ENCODE results near the gene FAM83D.

The FAM83D gene

DNA sequence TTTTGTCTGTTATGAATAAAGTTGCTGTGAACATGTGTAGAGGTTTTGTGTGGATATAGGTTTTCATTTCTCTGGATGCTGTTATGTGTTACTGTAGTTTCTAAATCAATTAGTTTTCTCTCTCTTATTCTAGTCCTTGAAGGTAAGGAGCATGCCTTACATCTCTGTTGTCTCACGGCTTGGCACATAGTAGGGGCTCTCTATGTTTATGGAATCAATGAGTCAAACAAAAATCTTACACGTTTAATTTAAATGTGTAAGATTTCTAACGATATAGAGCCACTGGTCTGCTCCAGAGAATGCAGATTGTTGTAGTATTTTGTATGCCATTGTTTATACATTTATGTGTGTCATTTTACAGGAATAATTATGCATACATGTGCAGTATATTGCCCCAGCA is 20.6 kb downstream of the FAM83D start:
- Histone ChIP-seq H3K4me3 (ENCODE audit: severe bottlenecking) (no peak overlapping the region), H3K4me1 (ENCODE audit: insufficient read depth, poor library complexity, severe bottlenecking) (no peaks in the 10 kb centered on the region), H3K27ac (ENCODE audit: poor library complexity, severe bottlenecking) (no peak overlapping the region), H3K27me3 (ENCODE audit: insufficient read depth, poor library complexity, severe bottlenecking) (no peaks in the 10 kb centered on the region), H3K36me3 (ENCODE audit: low read depth) (peaks cover 98% of the 10 kb centered on the region), H3K9me3 (ENCODE audit: severe bottlenecking) (no peaks in the 10 kb centered on the region)
- TF ChIP-seq, protein P1, sequence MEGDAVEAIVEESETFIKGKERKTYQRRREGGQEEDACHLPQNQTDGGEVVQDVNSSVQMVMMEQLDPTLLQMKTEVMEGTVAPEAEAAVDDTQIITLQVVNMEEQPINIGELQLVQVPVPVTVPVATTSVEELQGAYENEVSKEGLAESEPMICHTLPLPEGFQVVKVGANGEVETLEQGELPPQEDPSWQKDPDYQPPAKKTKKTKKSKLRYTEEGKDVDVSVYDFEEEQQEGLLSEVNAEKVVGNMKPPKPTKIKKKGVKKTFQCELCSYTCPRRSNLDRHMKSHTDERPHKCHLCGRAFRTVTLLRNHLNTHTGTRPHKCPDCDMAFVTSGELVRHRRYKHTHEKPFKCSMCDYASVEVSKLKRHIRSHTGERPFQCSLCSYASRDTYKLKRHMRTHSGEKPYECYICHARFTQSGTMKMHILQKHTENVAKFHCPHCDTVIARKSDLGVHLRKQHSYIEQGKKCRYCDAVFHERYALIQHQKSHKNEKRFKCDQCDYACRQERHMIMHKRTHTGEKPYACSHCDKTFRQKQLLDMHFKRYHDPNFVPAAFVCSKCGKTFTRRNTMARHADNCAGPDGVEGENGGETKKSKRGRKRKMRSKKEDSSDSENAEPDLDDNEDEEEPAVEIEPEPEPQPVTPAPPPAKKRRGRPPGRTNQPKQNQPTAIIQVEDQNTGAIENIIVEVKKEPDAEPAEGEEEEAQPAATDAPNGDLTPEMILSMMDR (IDR thresholded peaks at IDR 0.05; ENCODE audit: poor library complexity, severe bottlenecking) = no peak
- DNase-seq (ENCODE audit: low spot score) = no peak
- no peak for ATAC-seq (ENCODE audit: low read depth)

DNA sequence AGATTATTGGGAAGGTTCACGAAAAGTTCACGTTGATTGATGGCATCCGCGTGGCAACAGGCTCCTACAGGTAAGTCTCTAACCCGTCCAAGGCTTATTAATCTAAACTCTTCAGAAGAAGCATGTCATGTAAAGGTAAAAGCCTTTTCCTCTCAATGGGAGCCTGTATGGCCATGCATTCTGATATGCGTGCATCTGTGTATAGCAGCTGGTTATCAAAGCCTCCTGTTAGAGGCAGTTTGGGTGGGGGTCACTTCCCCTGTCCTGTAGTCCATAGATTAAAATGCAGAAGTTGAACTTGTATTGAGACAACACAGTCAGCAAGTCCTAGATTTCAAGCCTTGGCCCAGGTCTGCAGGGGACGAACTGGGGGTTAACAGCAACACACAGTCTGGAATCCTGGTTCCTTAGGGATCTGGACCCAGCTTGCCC is 21.7 kb downstream of the FAM83D start:
- Histone ChIP-seq H3K9me3 (ENCODE audit: severe bottlenecking) (no peaks in the 10 kb centered on the region), H3K36me3 (ENCODE audit: low read depth) (peaks cover 98% of the 10 kb centered on the region), H3K27me3 (ENCODE audit: insufficient read depth, poor library complexity, severe bottlenecking) (no peaks in the 10 kb centered on the region), H3K27ac (ENCODE audit: poor library complexity, severe bottlenecking) (no peak overlapping the region), H3K4me1 (ENCODE audit: insufficient read depth, poor library complexity, severe bottlenecking) (no peaks in the 10 kb centered on the region), H3K4me3 (ENCODE audit: severe bottlenecking) (no peak overlapping the region)
- ATAC-seq (ENCODE audit: low read depth) = no peak
- DNase-seq (ENCODE audit: low spot score) = no peak
- TF ChIP-seq, protein P1 (IDR thresholded peaks at IDR 0.05; ENCODE audit: poor library complexity, severe bottlenecking) = no peak

- H3K27ac ChIP-seq (ENCODE audit: poor library complexity, severe bottlenecking) = no peak overlapping the region
- peaks cover 94% of the 10 kb centered on the region for H3K36me3 ChIP-seq (ENCODE audit: low read depth)
- no peak overlapping the region for H3K4me3 ChIP-seq (ENCODE audit: severe bottlenecking)
- H3K9me3 ChIP-seq (ENCODE audit: severe bottlenecking) = no peaks in the 10 kb centered on the region
- ATAC-seq (ENCODE audit: low read depth) (no peak), DNase-seq (ENCODE audit: low spot score) (no peak)
- TF ChIP-seq, protein P1 (IDR thresholded peaks at IDR 0.05; ENCODE audit: poor library complexity, severe bottlenecking) = no peak
- no peaks in the 10 kb centered on the region for H3K27me3 ChIP-seq (ENCODE audit: insufficient read depth, poor library complexity, severe bottlenecking)
- H3K4me1 ChIP-seq (ENCODE audit: insufficient read depth, poor library complexity, severe bottlenecking) = no peaks in the 10 kb centered on the region
Measured at GRCh38 chr20:38950254-38950653, 24.0 kb downstream of the FAM83D start.

DNA sequence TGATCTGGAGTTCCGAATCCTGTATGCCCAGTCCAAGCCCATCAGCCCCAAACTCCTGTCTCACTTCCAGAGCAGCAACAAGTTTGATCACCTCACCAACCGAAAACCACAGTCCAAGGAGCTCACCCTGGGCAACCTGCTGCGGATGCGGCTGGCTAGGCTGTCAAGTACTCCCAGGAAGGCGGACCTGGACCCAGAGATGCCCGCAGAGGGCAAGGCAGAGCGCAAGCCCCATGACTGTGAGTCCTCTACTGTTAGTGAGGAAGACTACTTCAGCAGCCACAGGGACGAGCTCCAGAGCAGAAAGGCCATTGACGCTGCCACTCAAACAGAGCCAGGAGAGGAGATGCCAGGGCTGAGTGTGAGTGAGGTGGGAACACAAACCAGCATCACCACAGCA is 25.4 kb downstream of the FAM83D start:
- Histone ChIP-seq H3K27ac (ENCODE audit: poor library complexity, severe bottlenecking) (no peak overlapping the region), H3K4me1 (ENCODE audit: insufficient read depth, poor library complexity, severe bottlenecking) (no peaks in the 10 kb centered on the region), H3K9me3 (ENCODE audit: severe bottlenecking) (no peaks in the 10 kb centered on the region), H3K4me3 (ENCODE audit: severe bottlenecking) (no peak overlapping the region), H3K27me3 (ENCODE audit: insufficient read depth, poor library complexity, severe bottlenecking) (no peaks in the 10 kb centered on the region), H3K36me3 (ENCODE audit: low read depth) (peaks cover 82% of the 10 kb centered on the region)
- TF ChIP-seq, protein P1 (IDR thresholded peaks at IDR 0.05; ENCODE audit: poor library complexity, severe bottlenecking) = no peak
- DNase-seq (ENCODE audit: low spot score) = no peak
- ATAC-seq (ENCODE audit: low read depth) = no peak

DNA sequence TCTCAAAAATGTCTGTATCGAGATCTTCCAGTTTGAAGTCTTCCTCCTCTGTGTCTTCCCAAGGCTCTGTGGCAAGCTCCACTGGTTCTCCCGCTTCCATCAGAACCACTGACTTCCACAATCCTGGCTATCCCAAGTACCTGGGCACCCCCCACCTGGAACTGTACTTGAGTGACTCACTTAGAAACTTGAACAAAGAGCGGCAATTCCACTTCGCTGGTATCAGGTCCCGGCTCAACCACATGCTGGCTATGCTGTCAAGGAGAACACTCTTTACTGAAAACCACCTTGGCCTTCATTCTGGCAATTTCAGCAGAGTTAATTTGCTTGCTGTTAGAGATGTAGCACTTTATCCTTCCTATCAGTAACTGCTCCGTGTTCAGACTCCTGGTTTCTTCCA is 25.9 kb downstream of the FAM83D start:
- ATAC-seq (ENCODE audit: low read depth) = no peak
- no peaks in the 10 kb centered on the region for H3K4me1 ChIP-seq (ENCODE audit: insufficient read depth, poor library complexity, severe bottlenecking)
- TF ChIP-seq, protein P1 (IDR thresholded peaks at IDR 0.05; ENCODE audit: poor library complexity, severe bottlenecking) = no peak
- H3K4me3 ChIP-seq (ENCODE audit: severe bottlenecking) = no peak overlapping the region
- no peak for DNase-seq (ENCODE audit: low spot score)
- no peaks in the 10 kb centered on the region for H3K27me3 ChIP-seq (ENCODE audit: insufficient read depth, poor library complexity, severe bottlenecking)
- peaks cover 77% of the 10 kb centered on the region for H3K36me3 ChIP-seq (ENCODE audit: low read depth)
- no peaks in the 10 kb centered on the region for H3K9me3 ChIP-seq (ENCODE audit: severe bottlenecking)
- H3K27ac ChIP-seq (ENCODE audit: poor library complexity, severe bottlenecking) = no peak overlapping the region
